ENCODE measurements around the gene SLC39A9.

The SLC39A9 gene

GRCh38 chr14:69395929-69396328 is 2.6 kb upstream of the SLC39A9 start:
- no peaks in the 10 kb centered on the region for H3K27me3 ChIP-seq (ENCODE audit: low read depth, low read length)
- peaks cover 28% of the 10 kb centered on the region for H4K20me1 ChIP-seq (ENCODE audit: insufficient read depth, low read length)
- H3K4me1 ChIP-seq (ENCODE audit: low read length), result peaks cover 74% of the 10 kb centered on the region
- no peak for TF ChIP-seq EZH2phosphoT487 (IDR thresholded peaks at IDR 0.05; ENCODE audit: low read depth)
- no peak for TF ChIP-seq CTCF (IDR thresholded peaks at IDR 0.05; ENCODE audit: low read depth, low read length)
- H3K27ac ChIP-seq (ENCODE audit: low read length), result peak overlapping the region; percentile 90
- peak overlapping the region; percentile 85 for H3K4me2 ChIP-seq (ENCODE audit: low read length)
- peak overlapping the region; percentile 94 for H3K4me3 ChIP-seq (ENCODE audit: low read length)
- peaks cover 42% of the 10 kb centered on the region for H3K36me3 ChIP-seq (replicated peaks; ENCODE audit: low read depth, low read length)
- H2AFZ ChIP-seq (ENCODE audit: low read depth, low read length), result no peak overlapping the region
- no peaks in the 10 kb centered on the region for H3K9me3 ChIP-seq (ENCODE audit: insufficient read depth, low read length)
- peak overlapping the region; percentile 97; the same call in 1 of the 2 replicates for H3K9ac ChIP-seq (ENCODE audit: low read length)
- peaks cover 90% of the 10 kb centered on the region for H3K79me2 ChIP-seq (ENCODE audit: low read length)

GRCh38 chr14:69398818-69399210 is 322 bp downstream of the SLC39A9 start:
- H3K9me3 ChIP-seq (ENCODE audit: insufficient read depth, low read length), result no peaks in the 10 kb centered on the region
- H3K79me2 ChIP-seq (ENCODE audit: low read length), result peaks cover 97% of the 10 kb centered on the region
- peak overlapping the region; percentile 55; the same call in 1 of the 2 replicates for H2AFZ ChIP-seq (ENCODE audit: low read depth, low read length)
- H3K4me2 ChIP-seq (ENCODE audit: low read length), result peak overlapping the region; percentile 97
- peaks cover 26% of the 10 kb centered on the region for H4K20me1 ChIP-seq (ENCODE audit: insufficient read depth, low read length)
- TF ChIP-seq EZH2phosphoT487 (IDR thresholded peaks at IDR 0.05; ENCODE audit: low read depth) (no peak), CTCF (IDR thresholded peaks at IDR 0.05; ENCODE audit: low read depth, low read length) (no peak)
- H3K4me3 ChIP-seq (ENCODE audit: low read length), result peak overlapping the region; percentile 94
- peak overlapping the region; percentile 90 for H3K27ac ChIP-seq (ENCODE audit: low read length)
- peaks cover 35% of the 10 kb centered on the region for H3K36me3 ChIP-seq (replicated peaks; ENCODE audit: low read depth, low read length)
- no peaks in the 10 kb centered on the region for H3K27me3 ChIP-seq (ENCODE audit: low read depth, low read length)
- H3K9ac ChIP-seq (ENCODE audit: low read length), result peak overlapping the region; percentile 97
- H3K4me1 ChIP-seq (ENCODE audit: low read length), result peaks cover 53% of the 10 kb centered on the region

- TF ChIP-seq EZH2phosphoT487 (IDR thresholded peaks at IDR 0.05; ENCODE audit: low read depth) (no peak), CTCF (IDR thresholded peaks at IDR 0.05; ENCODE audit: low read depth, low read length) (no peak)
- H3K4me3 ChIP-seq (ENCODE audit: low read length), result peak overlapping the region; percentile 94
- H3K9me3 ChIP-seq (ENCODE audit: insufficient read depth, low read length), result no peaks in the 10 kb centered on the region
- H3K27me3 ChIP-seq (ENCODE audit: low read depth, low read length), result no peaks in the 10 kb centered on the region
- peak overlapping the region; percentile 97 for H3K9ac ChIP-seq (ENCODE audit: low read length)
- peaks cover 36% of the 10 kb centered on the region for H3K36me3 ChIP-seq (replicated peaks; ENCODE audit: low read depth, low read length)
- peaks cover 26% of the 10 kb centered on the region for H4K20me1 ChIP-seq (ENCODE audit: insufficient read depth, low read length)
- H3K4me2 ChIP-seq (ENCODE audit: low read length), result peak overlapping the region; percentile 97
- peaks cover 97% of the 10 kb centered on the region for H3K79me2 ChIP-seq (ENCODE audit: low read length)
- H2AFZ ChIP-seq (ENCODE audit: low read depth, low read length), result no peak overlapping the region
- H3K27ac ChIP-seq (ENCODE audit: low read length), result no peak overlapping the region
- peaks cover 44% of the 10 kb centered on the region for H3K4me1 ChIP-seq (ENCODE audit: low read length)
Measured at GRCh38 chr14:69399750-69400149, 1.3 kb downstream of the SLC39A9 start.

- H3K9ac ChIP-seq (ENCODE audit: low read length), result peak overlapping the region; percentile 97
- H3K9me3 ChIP-seq (ENCODE audit: insufficient read depth, low read length), result no peaks in the 10 kb centered on the region
- H3K4me3 ChIP-seq (ENCODE audit: low read length), result peak overlapping the region; percentile 94
- peaks cover 40% of the 10 kb centered on the region for H3K4me1 ChIP-seq (ENCODE audit: low read length)
- H3K4me2 ChIP-seq (ENCODE audit: low read length), result peak overlapping the region; percentile 97
- no peaks in the 10 kb centered on the region for H3K27me3 ChIP-seq (ENCODE audit: low read depth, low read length)
- H4K20me1 ChIP-seq (ENCODE audit: insufficient read depth, low read length), result peaks cover 26% of the 10 kb centered on the region
- H3K27ac ChIP-seq (ENCODE audit: low read length), result no peak overlapping the region
- peaks cover 35% of the 10 kb centered on the region for H3K36me3 ChIP-seq (replicated peaks; ENCODE audit: low read depth, low read length)
- H3K79me2 ChIP-seq (ENCODE audit: low read length), result peaks cover 97% of the 10 kb centered on the region
- no peak overlapping the region for H2AFZ ChIP-seq (ENCODE audit: low read depth, low read length)
- TF ChIP-seq CTCF (IDR thresholded peaks at IDR 0.05; ENCODE audit: low read depth, low read length) (no peak), EZH2phosphoT487 (IDR thresholded peaks at IDR 0.05; ENCODE audit: low read depth) (no peak)
Measured at GRCh38 chr14:69400154-69400553, 1.7 kb downstream of the SLC39A9 start.
